UCSD-AML1 (cell line): Measurements from ENCODE around the gene LHCGR.

Experiments
- DNase-seq: peaks from one replicate; lab custom pipeline; 2025; ENCODE audit not compliant: unreplicated experiment; lab: John Stamatoyannopoulos, UW

LHCGR gene

GRCh38 chr2:48755473-48755872 is at the start of gene LHCGR:
LHCGR (minus strand) TSS chr2:48755724; CDS start chr2:48755671, 53 bp downstream.
- no peak for DNase-seq

GRCh38 chr2:48799601-48800000 is 44.1 kb upstream of the LHCGR start:
- DNase-seq: no peak

- no peak for DNase-seq
Measured at GRCh38 chr2:48795065-48795464, 39.5 kb upstream of the LHCGR start.

- no peak for DNase-seq
Measured at GRCh38 chr2:48793671-48794070, 38.1 kb upstream of the LHCGR start.

GRCh38 chr2:48792030-48792429 is 36.5 kb upstream of the LHCGR start:
- no peak for DNase-seq

- no peak for DNase-seq
Measured at GRCh38 chr2:48790407-48791170, 35.1 kb upstream of the LHCGR start.

- no peak for DNase-seq
Measured at GRCh38 chr2:48787580-48787979, 32.1 kb upstream of the LHCGR start.

- no peak for DNase-seq
Measured at GRCh38 chr2:48781366-48781765, 25.8 kb upstream of the LHCGR start.

GRCh38 chr2:48779019-48779716 is 23.6 kb upstream of the LHCGR start:
- no peak for DNase-seq

GRCh38 chr2:48774251-48774650 is 18.7 kb upstream of the LHCGR start:
- no peak for DNase-seq

GRCh38 chr2:48771241-48772014 is 15.9 kb upstream of the LHCGR start:
- no peak for DNase-seq

- DNase-seq: no peak
Measured at GRCh38 chr2:48770181-48770580, 14.7 kb upstream of the LHCGR start.

GRCh38 chr2:48768669-48769068 is 13.1 kb upstream of the LHCGR start:
- DNase-seq: no peak

GRCh38 chr2:48767330-48767729 is 11.8 kb upstream of the LHCGR start:
- DNase-seq: no peak

GRCh38 chr2:48760826-48761225 is 5.3 kb upstream of the LHCGR start:
- DNase-seq: no peak

GRCh38 chr2:48759682-48760081 is 4.2 kb upstream of the LHCGR start:
- no peak for DNase-seq

GRCh38 chr2:48756289-48756688 is 765 bp upstream of the LHCGR start:
- DNase-seq: no peak

- no peak for DNase-seq
Measured at GRCh38 chr2:48754874-48755273, 650 bp downstream of the LHCGR start.

- DNase-seq: no peak
Measured at GRCh38 chr2:48753228-48753627, 2.3 kb downstream of the LHCGR start.

GRCh38 chr2:48750128-48750739 is 5.3 kb downstream of the LHCGR start:
- no peak for DNase-seq
